ENCODE results near the gene LGALS9. TPM values are rescaled to one million over a fixed set of nuclear protein-coding genes. Genes with fewer than 3 reads are reported as not detected.

Gene LGALS9
- polyA plus RNA-seq, 1 donor (not counting 4 experiments of a cell fraction or from before 2014, with no cell fraction given): 0.94 TPM

DNA sequence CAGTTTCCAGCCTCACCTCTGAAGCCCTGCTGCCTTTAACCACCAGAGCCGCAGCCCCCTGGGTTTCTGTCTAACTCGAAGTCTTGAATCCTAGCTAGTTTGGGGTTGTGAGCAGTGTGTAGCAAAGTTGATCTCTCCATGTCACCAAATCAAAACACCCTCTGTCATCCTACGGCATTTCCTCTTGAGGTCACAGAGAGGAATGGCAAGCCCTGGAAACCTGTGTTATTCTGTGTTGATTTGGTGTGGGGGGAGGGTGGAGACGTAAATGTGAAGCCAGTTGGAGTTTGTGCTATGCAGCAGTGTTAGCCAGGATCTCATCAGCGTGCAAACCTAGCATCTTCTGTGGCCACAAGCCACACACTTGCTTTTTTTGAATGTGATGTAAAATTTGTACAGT, 5.1 kb upstream of the LGALS9 start:
- no peaks in the 10 kb centered on the region for H3K9me3 ChIP-seq (ENCODE audit: control insufficient read depth, low read depth, low read length)
- dilution Hi-C loops (cut with MboI; ENCODE audit: extremely low pct_ligation_motif_present, low sequenced_read_pairs): no loop called here
- no peak overlapping the region for H3K4me3 ChIP-seq (ENCODE audit: control insufficient read depth in 2 of 3, extremely low read depth in 1 of 3, insufficient read depth in 2 of 3, low read depth in 1 of 3, low read length in 3 of 3)
- H2AFZ ChIP-seq (ENCODE audit: control insufficient read depth, low read length): no peak overlapping the region
- no peaks in the 10 kb centered on the region for H3K79me2 ChIP-seq (ENCODE audit: control insufficient read depth, insufficient read depth, low read length)
- FAIRE-seq (no peak), DNase-seq (ENCODE audit: low read depth, low spot score) (no peak)
- H3K4me1 ChIP-seq (ENCODE audit: control insufficient read depth, extremely low read depth, insufficient read depth, low read length): peaks cover 13% of the 10 kb centered on the region
- no peaks in the 10 kb centered on the region for H3K36me3 ChIP-seq (ENCODE audit: control insufficient read depth in 2 of 2, extremely low read depth in 1 of 2, insufficient read depth in 2 of 2, low read length in 2 of 2)
- H3K27ac ChIP-seq (ENCODE audit: control insufficient read depth, insufficient read depth, low read length): no peak overlapping the region
- H3K9ac ChIP-seq (ENCODE audit: control insufficient read depth, extremely low read depth, insufficient read depth, low read length): no peak overlapping the region
- H3K9me1 ChIP-seq (ENCODE audit: control insufficient read depth, extremely low read depth, insufficient read depth, low read length): no peaks in the 10 kb centered on the region
- H3K27me3 ChIP-seq (ENCODE audit: control insufficient read depth, extremely low read depth, insufficient read depth, low read length): no peaks in the 10 kb centered on the region
- no peak overlapping the region for H3K4me2 ChIP-seq (ENCODE audit: control insufficient read depth, extremely low read depth, insufficient read depth, low read depth, low read length)
- TF ChIP-seq, protein P1, sequence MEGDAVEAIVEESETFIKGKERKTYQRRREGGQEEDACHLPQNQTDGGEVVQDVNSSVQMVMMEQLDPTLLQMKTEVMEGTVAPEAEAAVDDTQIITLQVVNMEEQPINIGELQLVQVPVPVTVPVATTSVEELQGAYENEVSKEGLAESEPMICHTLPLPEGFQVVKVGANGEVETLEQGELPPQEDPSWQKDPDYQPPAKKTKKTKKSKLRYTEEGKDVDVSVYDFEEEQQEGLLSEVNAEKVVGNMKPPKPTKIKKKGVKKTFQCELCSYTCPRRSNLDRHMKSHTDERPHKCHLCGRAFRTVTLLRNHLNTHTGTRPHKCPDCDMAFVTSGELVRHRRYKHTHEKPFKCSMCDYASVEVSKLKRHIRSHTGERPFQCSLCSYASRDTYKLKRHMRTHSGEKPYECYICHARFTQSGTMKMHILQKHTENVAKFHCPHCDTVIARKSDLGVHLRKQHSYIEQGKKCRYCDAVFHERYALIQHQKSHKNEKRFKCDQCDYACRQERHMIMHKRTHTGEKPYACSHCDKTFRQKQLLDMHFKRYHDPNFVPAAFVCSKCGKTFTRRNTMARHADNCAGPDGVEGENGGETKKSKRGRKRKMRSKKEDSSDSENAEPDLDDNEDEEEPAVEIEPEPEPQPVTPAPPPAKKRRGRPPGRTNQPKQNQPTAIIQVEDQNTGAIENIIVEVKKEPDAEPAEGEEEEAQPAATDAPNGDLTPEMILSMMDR (optimal IDR thresholded peaks at IDR 0.05 in 1 of 3, IDR thresholded peaks at IDR 0.05 in 1 of 3, conservative IDR thresholded peaks at IDR 0.05 in 1 of 3; ENCODE audit: extremely low read depth in 1 of 3, insufficient read depth in 2 of 3, low read length in 3 of 3): no peak
- TF ChIP-seq EZH2 (IDR thresholded peaks at IDR 0.05; ENCODE audit: low read length): no peak
- H4K20me1 ChIP-seq (ENCODE audit: control insufficient read depth, extremely low read depth, insufficient read depth, low read length): no peaks in the 10 kb centered on the region

DNA sequence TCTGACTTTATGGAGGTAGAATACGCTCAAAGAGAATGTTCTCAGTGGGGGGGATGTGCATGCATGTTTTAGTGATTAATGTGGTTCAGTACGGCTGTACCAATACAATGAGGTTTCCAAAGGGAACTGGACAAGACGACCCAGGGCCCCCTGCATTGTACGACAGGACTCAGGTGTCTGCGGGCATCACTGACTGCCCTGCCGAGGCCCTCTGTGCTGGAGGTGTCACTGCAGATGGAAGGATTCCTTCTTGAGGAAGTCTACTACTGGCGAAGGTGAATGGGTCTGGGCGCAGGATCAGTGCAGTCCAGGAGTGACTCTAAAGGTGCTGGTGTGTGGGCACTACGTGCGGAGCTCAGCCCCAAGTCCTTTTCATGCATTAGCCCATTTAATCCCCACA, 3.5 kb upstream of the LGALS9 start:
- H3K4me2 ChIP-seq (ENCODE audit: control insufficient read depth, extremely low read depth, insufficient read depth, low read depth, low read length): no peak overlapping the region
- H3K79me2 ChIP-seq (ENCODE audit: control insufficient read depth, insufficient read depth, low read length): no peaks in the 10 kb centered on the region
- no peak overlapping the region for H3K27ac ChIP-seq (ENCODE audit: control insufficient read depth, insufficient read depth, low read length)
- H3K36me3 ChIP-seq (ENCODE audit: control insufficient read depth in 2 of 2, extremely low read depth in 1 of 2, insufficient read depth in 2 of 2, low read length in 2 of 2): no peaks in the 10 kb centered on the region
- peaks cover 24% of the 10 kb centered on the region for H3K4me1 ChIP-seq (ENCODE audit: control insufficient read depth, extremely low read depth, insufficient read depth, low read length)
- H3K9me1 ChIP-seq (ENCODE audit: control insufficient read depth, extremely low read depth, insufficient read depth, low read length): no peaks in the 10 kb centered on the region
- H4K20me1 ChIP-seq (ENCODE audit: control insufficient read depth, extremely low read depth, insufficient read depth, low read length): no peaks in the 10 kb centered on the region
- dilution Hi-C loops (cut with MboI; ENCODE audit: extremely low pct_ligation_motif_present, low sequenced_read_pairs): no loop called here
- TF ChIP-seq, protein P1 (optimal IDR thresholded peaks at IDR 0.05 in 1 of 3, IDR thresholded peaks at IDR 0.05 in 1 of 3, conservative IDR thresholded peaks at IDR 0.05 in 1 of 3; ENCODE audit: extremely low read depth in 1 of 3, insufficient read depth in 2 of 3, low read length in 3 of 3): no peak
- H3K27me3 ChIP-seq (ENCODE audit: control insufficient read depth, extremely low read depth, insufficient read depth, low read length): no peaks in the 10 kb centered on the region
- DNase-seq (ENCODE audit: low read depth, low spot score) (no peak), FAIRE-seq (no peak)
- no peak overlapping the region for H3K4me3 ChIP-seq (ENCODE audit: control insufficient read depth in 2 of 3, extremely low read depth in 1 of 3, insufficient read depth in 2 of 3, low read depth in 1 of 3, low read length in 3 of 3)
- no peak overlapping the region for H3K9ac ChIP-seq (ENCODE audit: control insufficient read depth, extremely low read depth, insufficient read depth, low read length)
- no peaks in the 10 kb centered on the region for H3K9me3 ChIP-seq (ENCODE audit: control insufficient read depth, low read depth, low read length)
- H2AFZ ChIP-seq (ENCODE audit: control insufficient read depth, low read length): no peak overlapping the region

All from keratinocyte (primary cell).